ACC112 (cell line): ENCODE measurements around the gene ODF4.
"Not testable (repeated sequence)": the region's sequence is repeated elsewhere in the genome, so short reads cannot be mapped to it uniquely, and the experiment has no call there.

Source experiments
- H2AFZ ChIP-seq: fragments of 200-600 bp; sonication (generic); one replicate; pipeline ENCODE4 v1.6.0; 2017; ENCODE audit warnings: antibody characterized with exemption, low read length; ENCODE audit not compliant: unreplicated experiment
- H3K27ac ChIP-seq: fragments of 200-600 bp; sonication (generic); 2 replicates; pipeline ENCODE4 v1.5.1; 2014; ENCODE audit warnings: low read depth, mild to moderate bottlenecking, antibody characterized with exemption, low read length, moderate library complexity
- H3K27me3 ChIP-seq: fragments of 200-600 bp; sonication (generic); 2 replicates; pipeline ENCODE4 v1.6.1; 2014; ENCODE audit warnings: mild to moderate bottlenecking, antibody characterized with exemption, low read length, moderate library complexity, mixed read lengths; ENCODE audit not compliant: insufficient read depth
- H3K36me3 ChIP-seq: fragments of 200-600 bp; sonication (generic); 2 replicates; pipeline ENCODE4 v1.6.1; 2016; ENCODE audit warnings: mild to moderate bottlenecking, antibody characterized with exemption, low read length, moderate library complexity, mixed read lengths; ENCODE audit not compliant: insufficient read depth
- H3K4me1 ChIP-seq: fragments of 200-600 bp; sonication (generic); one replicate; pipeline ENCODE4 v1.6.1; 2016; ENCODE audit warnings: low read length, mixed read lengths; ENCODE audit not compliant: insufficient read depth, unreplicated experiment, control insufficient read depth
- H3K4me3 ChIP-seq: fragments of 200-600 bp; sonication (generic); 2 replicates; pipeline ENCODE4 v1.5.1; 2014; ENCODE audit warnings: mild to moderate bottlenecking, low read depth, low read length
- H3K79me2 ChIP-seq: fragments of 200-600 bp; sonication (generic); one replicate; pipeline ENCODE4 v1.6.0; 2016; ENCODE audit warnings: low read length; ENCODE audit not compliant: control insufficient read depth, unreplicated experiment, insufficient read depth

ODF4 gene

GRCh38 chr17:8393470-8394231 lies 54.0 kb downstream of the ODF4 start:
- no peaks in the 10 kb centered on the region for H3K79me2 ChIP-seq
- H2AFZ ChIP-seq, result no peak overlapping the region
- no peak overlapping the region for H3K4me3 ChIP-seq
- H3K27me3 ChIP-seq, result peaks cover 42% of the 10 kb centered on the region
- no peaks in the 10 kb centered on the region for H3K36me3 ChIP-seq
- H3K4me1 ChIP-seq, result peaks cover 5% of the 10 kb centered on the region
- H3K27ac ChIP-seq, result no peak overlapping the region

- H3K27me3 ChIP-seq, result peaks cover 45% of the 10 kb centered on the region
- H3K27ac ChIP-seq, H3K79me2 ChIP-seq, H3K36me3 ChIP-seq, H3K4me1 ChIP-seq, H3K4me3 ChIP-seq, H2AFZ ChIP-seq: not testable (repeated sequence)
Measured at GRCh38 chr17:8394497-8394896, 54.9 kb downstream of the ODF4 start.
